Epithelial cell of proximal tubule (primary cell): ENCODE data around the gene KCNB1. TPM values are rescaled to one million over a fixed set of nuclear protein-coding genes. Genes with fewer than 3 reads are reported as not detected.

Experiments
- DNase-seq: peaks from one replicate; pipeline ENCODE4 v3.0.0-alpha.2; 2011; ENCODE audit warnings: low read depth
- H3K4me3 ChIP-seq: 2 replicates; pipeline ENCODE4 v1.5.1; 2011; ENCODE audit warnings: low read depth, mild to moderate bottlenecking, low read length
- CTCF ChIP-seq: conservative IDR thresholded peaks from 2 replicates; pipeline ENCODE4 v1.5.1; 2012; ENCODE audit warnings: low read depth, mild to moderate bottlenecking, low read length
- total RNA-seq: library from RNA; depleted of rRNA; stranded (reverse); fragments of >200 nt; gene quantifications from 2 replicates; pipeline ENCODE4 v1.2.3, GENCODE V29; 2015

The KCNB1 gene
- total RNA-seq, 1 donor from 2014 or later, result not detected

- no peak for TF ChIP-seq CTCF
- H3K4me3 ChIP-seq, result no peak overlapping the region
- no peak for DNase-seq
Observed at GRCh38 chr20:49480236-49480635, 2.2 kb downstream of the KCNB1 start.

DNA sequence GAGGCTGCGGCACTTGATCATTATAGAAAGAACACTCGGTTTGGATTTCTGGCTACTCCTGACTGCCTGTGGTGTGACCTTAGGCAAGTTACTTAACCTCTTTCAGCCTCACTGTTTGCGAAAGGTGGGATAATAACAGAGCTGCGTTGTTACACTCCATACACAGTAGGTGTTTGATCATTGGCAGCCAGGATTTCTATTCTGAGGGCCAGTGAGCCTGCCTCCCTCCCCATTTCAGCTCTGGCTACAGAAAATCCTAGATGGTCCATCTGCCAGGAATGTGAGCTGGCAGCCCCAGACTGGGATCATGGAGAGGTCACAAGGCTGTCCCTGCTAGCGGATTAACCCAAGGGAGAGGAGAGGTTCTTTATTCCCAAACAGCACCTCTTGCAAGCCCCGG lies 2.7 kb downstream of the KCNB1 start:
- DNase-seq, result no peak
- H3K4me3 ChIP-seq, result no peak overlapping the region
- TF ChIP-seq CTCF, result no peak

DNA sequence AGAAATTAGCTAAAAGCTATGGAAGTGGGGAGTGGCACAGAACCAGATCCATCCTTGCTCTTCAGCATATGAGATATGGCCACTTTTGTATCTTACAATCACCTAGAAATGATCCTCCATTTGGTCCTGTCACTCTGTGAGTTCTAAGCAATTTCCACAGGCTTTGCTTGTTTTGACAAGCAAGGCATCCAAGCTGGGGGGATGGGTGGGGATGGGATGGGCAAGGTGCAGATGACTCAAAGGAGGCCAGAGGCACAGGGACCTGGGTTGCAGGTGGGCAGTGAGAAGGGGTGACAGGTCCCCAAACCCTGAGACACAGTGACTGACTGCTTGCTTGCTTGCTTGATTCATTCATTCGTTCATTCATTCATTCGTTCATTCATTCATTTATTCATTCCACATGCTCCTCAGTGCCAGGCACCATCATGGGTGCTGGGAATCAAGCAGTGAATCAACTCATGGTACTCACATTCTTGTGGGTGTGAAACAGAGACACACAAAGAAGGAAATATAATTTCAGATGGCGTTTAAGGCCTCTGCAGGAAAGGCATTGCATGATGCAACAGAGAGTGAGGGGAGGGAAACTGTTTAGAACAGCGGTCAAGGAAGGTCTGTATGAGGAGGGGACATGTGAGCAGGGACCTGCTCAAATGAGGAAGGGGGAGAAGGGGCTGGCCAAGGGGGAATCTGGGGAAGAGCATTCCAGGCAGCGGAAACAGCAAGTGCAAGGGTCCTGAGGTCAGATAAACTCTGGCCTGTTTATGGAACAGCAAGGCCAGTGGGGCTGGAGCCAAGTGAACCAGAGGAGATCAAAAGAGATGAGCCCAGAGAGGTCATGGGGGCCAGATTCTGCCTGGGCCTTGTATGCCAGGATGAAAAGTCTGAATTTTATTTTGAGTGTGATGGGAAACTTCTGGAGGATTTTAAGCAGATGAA lies 3.4 kb downstream of the KCNB1 start:
- DNase-seq, result no peak
- TF ChIP-seq CTCF, result no peak
- no peak overlapping the region for H3K4me3 ChIP-seq

GRCh38 chr20:49478266-49478665 lies 4.2 kb downstream of the KCNB1 start:
- no peak for TF ChIP-seq CTCF

DNA sequence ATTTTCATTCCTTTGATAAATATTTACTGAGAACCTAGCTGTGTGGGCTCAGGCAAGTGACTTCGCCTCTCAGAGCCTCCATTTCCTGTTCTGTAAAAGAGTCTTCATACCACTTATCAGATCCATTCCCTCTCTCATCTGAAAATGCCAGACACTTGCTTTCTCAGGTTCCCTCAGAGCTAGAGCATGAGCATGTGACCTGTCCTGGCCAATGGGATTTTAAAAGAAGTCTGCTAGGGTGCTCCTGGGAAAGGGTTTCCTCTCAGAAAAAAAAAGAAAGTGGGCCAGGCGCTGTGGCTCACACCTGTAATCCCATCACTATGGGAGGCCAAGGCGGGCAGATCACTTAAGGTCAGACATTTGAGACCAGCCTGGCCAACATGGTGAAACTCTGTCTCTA lies 5.3 kb downstream of the KCNB1 start:
- no peak for DNase-seq
- no peak overlapping the region for H3K4me3 ChIP-seq
- TF ChIP-seq CTCF, result no peak

More at GRCh38 chr20:49478266-49478665, 4.2 kb downstream of the KCNB1 start:
- no peak overlapping the region for H3K4me3 ChIP-seq
- no peak for DNase-seq

DNA sequence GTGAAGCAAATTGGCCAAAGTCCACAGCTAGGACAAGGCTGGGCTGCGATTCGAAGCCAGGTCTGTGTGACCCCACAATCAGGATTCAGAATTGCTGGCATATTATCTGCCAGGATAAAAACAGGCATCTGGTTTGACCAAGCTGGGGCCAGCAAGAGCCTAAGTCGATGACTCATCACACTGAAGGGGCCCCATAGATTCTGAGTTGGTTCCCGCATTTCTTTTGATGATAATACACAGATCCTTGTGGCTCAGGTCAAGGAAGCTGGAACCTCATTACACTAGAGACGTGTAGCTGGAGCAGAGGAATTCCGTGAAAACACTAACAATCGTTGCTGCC lies 6.5 kb downstream of the KCNB1 start:
- H3K4me3 ChIP-seq, result no peak overlapping the region
- no peak for DNase-seq
- TF ChIP-seq CTCF, result no peak
